Measurements from ENCODE around the gene ARID1A.

DNA sequence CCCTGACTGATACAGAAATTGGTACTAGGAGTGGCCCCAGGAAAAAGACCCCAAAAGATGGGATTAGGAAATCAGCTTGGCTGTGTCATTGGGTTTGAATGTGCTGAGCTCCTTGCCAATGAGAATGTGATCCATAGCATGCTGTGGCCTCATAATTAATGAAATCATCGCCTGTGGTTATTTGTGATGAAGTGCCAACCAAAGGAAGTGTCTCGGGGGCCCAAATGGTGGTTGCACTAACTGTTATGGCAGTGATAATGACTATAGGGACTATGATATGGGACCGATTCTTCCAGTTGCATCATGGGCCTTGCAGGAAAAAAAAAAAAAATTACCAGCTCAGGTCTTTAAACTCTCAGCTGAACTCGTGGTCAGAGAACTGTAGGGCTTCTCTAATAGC is 115.2 kb downstream of the ARID1A start:
- TF ChIP-seq, protein P1, sequence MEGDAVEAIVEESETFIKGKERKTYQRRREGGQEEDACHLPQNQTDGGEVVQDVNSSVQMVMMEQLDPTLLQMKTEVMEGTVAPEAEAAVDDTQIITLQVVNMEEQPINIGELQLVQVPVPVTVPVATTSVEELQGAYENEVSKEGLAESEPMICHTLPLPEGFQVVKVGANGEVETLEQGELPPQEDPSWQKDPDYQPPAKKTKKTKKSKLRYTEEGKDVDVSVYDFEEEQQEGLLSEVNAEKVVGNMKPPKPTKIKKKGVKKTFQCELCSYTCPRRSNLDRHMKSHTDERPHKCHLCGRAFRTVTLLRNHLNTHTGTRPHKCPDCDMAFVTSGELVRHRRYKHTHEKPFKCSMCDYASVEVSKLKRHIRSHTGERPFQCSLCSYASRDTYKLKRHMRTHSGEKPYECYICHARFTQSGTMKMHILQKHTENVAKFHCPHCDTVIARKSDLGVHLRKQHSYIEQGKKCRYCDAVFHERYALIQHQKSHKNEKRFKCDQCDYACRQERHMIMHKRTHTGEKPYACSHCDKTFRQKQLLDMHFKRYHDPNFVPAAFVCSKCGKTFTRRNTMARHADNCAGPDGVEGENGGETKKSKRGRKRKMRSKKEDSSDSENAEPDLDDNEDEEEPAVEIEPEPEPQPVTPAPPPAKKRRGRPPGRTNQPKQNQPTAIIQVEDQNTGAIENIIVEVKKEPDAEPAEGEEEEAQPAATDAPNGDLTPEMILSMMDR (conservative IDR thresholded peaks at IDR 0.05): no peak
- TF ChIP-seq EZH2 (IDR thresholded peaks at IDR 0.05; ENCODE audit: low read depth): no peak

Measured in PC-9 (cell line).